OCI-LY7 (cell line): ENCODE results near the gene MTNR1A.

Experiments
- CTCF ChIP-seq: fragments of 200-600 bp; sonication (generic); conservative IDR thresholded peaks from 2 replicates; pipeline ENCODE4 v1.5.1; 2014; ENCODE audit warnings: mild to moderate bottlenecking, antibody characterized with exemption, low read length, moderate library complexity, mixed read lengths
- EZH2phosphoT487 ChIP-seq: fragments of 200-600 bp; sonication (generic); IDR thresholded peaks from 2 replicates; pipeline ENCODE4 v1.6.1; 2018; ENCODE audit warnings: low read depth, borderline replicate concordance, mild to moderate bottlenecking, mixed run types, antibody characterized with exemption, low read length, moderate library complexity, mixed read lengths

DNA sequence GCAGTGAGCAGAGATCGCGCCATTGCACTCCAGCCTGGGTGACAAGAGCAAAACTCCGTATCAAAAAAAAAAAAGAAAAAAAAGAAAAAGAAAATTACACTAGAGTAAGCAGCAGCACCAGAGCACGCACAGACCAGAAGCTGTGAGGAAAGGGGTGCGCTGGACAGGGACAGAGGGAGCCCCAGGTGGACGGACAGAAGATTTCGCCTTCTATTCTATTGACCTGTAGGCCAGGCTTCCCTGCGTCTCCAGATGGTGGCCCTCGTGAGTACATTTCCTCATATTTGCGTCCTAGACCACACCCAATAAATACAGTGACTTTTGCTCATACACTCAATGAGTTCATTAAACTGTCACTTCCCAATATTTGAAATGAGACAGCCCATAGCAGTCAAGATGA is 19.1 kb downstream of the MTNR1A start:
- no peak for TF ChIP-seq CTCF
- no peak for TF ChIP-seq EZH2phosphoT487
